ENCODE results near the gene CCT5. TPM values are rescaled to one million over a fixed set of nuclear protein-coding genes. Genes with fewer than 3 reads are reported as not detected.
A peak's percentile ranks its signal among the peaks of the same experiment; 100 is the strongest.

The CCT5 gene
- total and polyA plus RNA-seq, 10 of the 15 experiments (the other 5 are each of a cell fraction or from before 2014, with no cell fraction given): 376 to 637 (median 543) TPM

DNA sequence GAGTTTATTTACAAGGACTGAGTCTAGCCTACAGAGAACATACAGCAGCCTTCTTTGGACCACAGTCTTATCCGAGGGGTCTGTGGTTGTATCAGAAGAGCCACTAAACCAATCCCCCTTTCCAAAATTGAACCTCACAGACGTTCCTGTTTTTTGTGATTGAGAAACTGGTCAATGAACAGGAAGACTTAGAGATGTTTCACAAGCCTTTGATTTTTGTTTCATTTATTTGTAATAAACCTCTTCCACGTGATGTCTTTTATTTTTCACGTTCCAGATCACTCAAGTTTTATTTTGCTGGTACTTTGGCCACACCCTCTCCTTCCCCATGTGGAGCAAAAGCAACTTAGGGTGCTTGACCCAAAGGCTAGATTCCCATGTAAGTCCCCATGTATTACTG, 16.1 kb downstream of the CCT5 start:
- Histone ChIP-seq H3K4me1 (ENCODE audit: control insufficient read depth, insufficient read depth, low read length) (peaks cover 2% of the 10 kb centered on the region; the same call in 1 of the 2 replicates), H3K27me3 (replicated peaks in 1 of 2; ENCODE audit: control insufficient read depth in 2 of 2, insufficient read depth in 2 of 2, low read length in 1 of 2) (no peaks in the 10 kb centered on the region), H3K27ac (ENCODE audit: control insufficient read depth, insufficient read depth) (no peak overlapping the region), H3K36me3 (ENCODE audit: control insufficient read depth in 2 of 2, insufficient read depth in 2 of 2, low read length in 1 of 2) (peaks cover 10 to 29% of the 10 kb centered on the region in 2 experiments), H3K4me2 (ENCODE audit: control insufficient read depth, insufficient read depth) (no peak overlapping the region), H2AFZ (ENCODE audit: control insufficient read depth, low read depth, low read length) (no peak overlapping the region), H3K9me3 (replicated peaks; ENCODE audit: control insufficient read depth, insufficient read depth, low read length) (no peaks in the 10 kb centered on the region), H3K4me3 (no peak overlapping the region), H4K20me1 (ENCODE audit: control insufficient read depth, insufficient read depth) (no peaks in the 10 kb centered on the region; the same call in 1 of the 2 replicates), H3K9ac (ENCODE audit: control insufficient read depth, insufficient read depth, low read length) (no peak overlapping the region), H3K79me2 (ENCODE audit: control insufficient read depth, insufficient read depth, low read length) (no peaks in the 10 kb centered on the region)
- no peak for FAIRE-seq
- ATAC-seq: no peak
- no TSS peak for BruUV-seq (replicated peaks)
- no peak for TF ChIP-seq RCOR1 (conservative IDR thresholded peaks at IDR 0.05; ENCODE audit: low read depth, low read length)
- TF ChIP-seq YBX1 (IDR thresholded peaks at IDR 0.05): no peak
- TF ChIP-seq NR2C2 (IDR thresholded peaks at IDR 0.05; ENCODE audit: borderline replicate concordance, control insufficient read depth, insufficient read length, low read depth): no peak
- no peak for TF ChIP-seq ATF7 (IDR thresholded peaks at IDR 0.05; ENCODE audit: low read depth)
- no peak for TF ChIP-seq HDAC6 (IDR thresholded peaks at IDR 0.05; ENCODE audit: unreplicated experiment)
- intact Hi-C loops (cut with micrococcal nuclease; ENCODE audit: unreplicated experiment): no loop called here
- in situ Hi-C loops (cut with MboI): no loop called here
- DNase-seq (ENCODE audit: low read depth, low spot score): no peak
- ChIA-PET RAD21 (ENCODE audit: unreplicated experiment) (no interaction called here), POLR2A (interaction anchor here (1.9 kb wide), 1 partner anchor 15 kb away, joined by 7 read pairs; no protein-coding TSS in a partner anchor), CTCF (no interaction called here), SMC1A (ENCODE audit: uncharacterized antibody, unreplicated experiment) (no interaction called here)
- 80% methylated on average over 4 of the region's 4 CpGs for WGBS (ENCODE audit: insufficient coverage, insufficient replicate concordance, low lambda C conversion rate, missing lambda C conversion rate)

DNA sequence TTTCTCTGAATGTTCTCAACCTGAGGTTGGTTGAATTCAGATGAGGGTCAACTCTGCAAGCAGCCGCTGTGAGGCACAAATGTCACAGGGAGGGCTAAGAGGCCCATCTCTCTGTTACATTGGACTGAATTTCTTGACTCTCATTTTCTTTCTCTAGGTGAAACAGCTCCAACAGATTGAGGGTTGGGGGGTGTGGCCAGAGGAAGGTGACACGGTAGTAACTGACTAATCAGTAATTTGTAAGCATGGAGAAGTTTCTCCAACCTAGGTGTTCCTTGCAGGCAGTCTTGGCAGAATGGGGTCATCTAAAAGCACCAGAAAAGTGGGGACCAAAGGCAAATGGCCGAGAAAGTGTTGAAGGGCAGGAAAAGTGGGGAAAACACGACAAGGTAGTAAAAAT, 16.8 kb downstream of the CCT5 start:
- no peaks in the 10 kb centered on the region for H3K9me3 ChIP-seq (replicated peaks; ENCODE audit: control insufficient read depth, insufficient read depth, low read length)
- no peaks in the 10 kb centered on the region for H3K79me2 ChIP-seq (ENCODE audit: control insufficient read depth, insufficient read depth, low read length)
- no TSS peak for BruUV-seq (replicated peaks)
- no peak overlapping the region for H3K4me3 ChIP-seq
- FAIRE-seq: no peak
- H3K36me3 ChIP-seq (ENCODE audit: control insufficient read depth in 2 of 2, insufficient read depth in 2 of 2, low read length in 1 of 2): peaks cover 9 to 23% of the 10 kb centered on the region in 2 experiments
- no peaks in the 10 kb centered on the region for H3K27me3 ChIP-seq (replicated peaks in 1 of 2; ENCODE audit: control insufficient read depth in 2 of 2, insufficient read depth in 2 of 2, low read length in 1 of 2)
- no peak for TF ChIP-seq EGR1 (IDR thresholded peaks at IDR 0.05; ENCODE audit: borderline replicate concordance in 1 of 2, low read depth in 2 of 2, low read length in 2 of 2)
- TF ChIP-seq ZNF622 (IDR thresholded peaks at IDR 0.05): no peak
- 0 out of 2 replicates have a peak, but pooled peaks have one; percentile 12 for TF ChIP-seq POLR2A (IDR thresholded peaks at IDR 0.05; ENCODE audit: low read depth, low read length)
- no peak for TF ChIP-seq HCFC1 (IDR thresholded peaks at IDR 0.05; ENCODE audit: low read length)
- no peak for TF ChIP-seq GABPA (IDR thresholded peaks at IDR 0.05; ENCODE audit: low read depth)
- no peak for TF ChIP-seq FOXM1 (IDR thresholded peaks at IDR 0.05; ENCODE audit: low read depth, low read length)
- no peak for TF ChIP-seq HDGF (IDR thresholded peaks at IDR 0.05)
- TF ChIP-seq RB1 (IDR thresholded peaks at IDR 0.05; ENCODE audit: borderline replicate concordance): no peak
- intact Hi-C loops (cut with micrococcal nuclease; ENCODE audit: unreplicated experiment): no loop called here
- peaks cover 2% of the 10 kb centered on the region; the same call in 1 of the 2 replicates for H3K4me1 ChIP-seq (ENCODE audit: control insufficient read depth, insufficient read depth, low read length)
- ATAC-seq: no peak
- in situ Hi-C loops (cut with MboI): no loop called here
- H3K9ac ChIP-seq (ENCODE audit: control insufficient read depth, insufficient read depth, low read length): no peak overlapping the region
- no peak overlapping the region for H3K27ac ChIP-seq (ENCODE audit: control insufficient read depth, insufficient read depth)
- H3K4me2 ChIP-seq (ENCODE audit: control insufficient read depth, insufficient read depth): no peak overlapping the region
- no peak for DNase-seq (ENCODE audit: low read depth, low spot score)
- ChIA-PET RAD21 (ENCODE audit: unreplicated experiment) (no interaction called here), SMC1A (ENCODE audit: uncharacterized antibody, unreplicated experiment) (no interaction called here), POLR2A (no interaction called here), CTCF (no interaction called here)
- H4K20me1 ChIP-seq (ENCODE audit: control insufficient read depth, insufficient read depth): no peaks in the 10 kb centered on the region; the same call in 1 of the 2 replicates
- 61% methylated on average over 4 of the region's 4 CpGs for WGBS (ENCODE audit: insufficient coverage, insufficient replicate concordance, low lambda C conversion rate, missing lambda C conversion rate)
- no peak overlapping the region for H2AFZ ChIP-seq (ENCODE audit: control insufficient read depth, low read depth, low read length)

All from GM12878 (cell line).